IMR-90 (cell line): ENCODE data around the gene MIOX. TPM values are rescaled to one million over a fixed set of nuclear protein-coding genes. Genes with fewer than 3 reads are reported as not detected.

Experiments used
- ATAC-seq: fragments of 200-7000 bp; cut with Tn5 transposase; 2 replicates; pipeline ENCODE4 v1.9.1; 2020; ENCODE audit warnings: low read depth, mild to moderate bottlenecking, moderate library complexity
- BruUV-seq: library from RNA; stranded (reverse); fragments of 400-500 nt; replicated peaks from 2 replicates; lab custom pipeline; 2021; lab: Mats Ljungman, UMichigan
- CTCF ChIA-PET: fragments of 300-600 bp; formaldehyde crosslinking; extraction: SDS; loops from one replicate; lab custom pipeline; 2021; ENCODE audit warnings: antibody characterized with exemption; lab: Yijun Ruan, JAX
- POLR2A ChIA-PET: fragments of 300-600 bp; sonication (Branson Sonifier 250); formaldehyde crosslinking; loops from one replicate; lab custom pipeline; 2022; ENCODE audit warnings: antibody characterized with exemption; ENCODE audit not compliant: unreplicated experiment; lab: Charles Lee
- DNase-seq: peaks from one replicate; pipeline ENCODE4 v3.0.0; 2013
- H2AFZ ChIP-seq: replicated peaks from 2 replicates; pipeline ENCODE3; 2013; ENCODE audit warnings: low read length, mild to moderate bottlenecking; ENCODE audit not compliant: poor library complexity
- H2AK5ac ChIP-seq: 2 replicates; pipeline ENCODE4 v1.6.1; 2013; ENCODE audit warnings: low read depth, low read length, inconsistent platforms
- H2AK9ac ChIP-seq: replicated peaks from 2 replicates; pipeline ENCODE3; 2013; ENCODE audit warnings: mild to moderate bottlenecking, low read depth, low read length, moderate library complexity; ENCODE audit not compliant: poor library complexity
- H2BK120ac ChIP-seq: 2 replicates; pipeline ENCODE4 v1.6.1; 2013; ENCODE audit warnings: low read depth, low read length, inconsistent platforms
- H2BK15ac ChIP-seq: 3 replicates; pipeline ENCODE4 v1.6.1; 2013; ENCODE audit warnings: low read depth, low read length, inconsistent platforms
- H2BK20ac ChIP-seq: 2 replicates; pipeline ENCODE4 v1.6.1; 2013; ENCODE audit warnings: low read depth, mild to moderate bottlenecking, inconsistent platforms, low read length, moderate library complexity
- H2BK5ac ChIP-seq: 2 replicates; pipeline ENCODE4 v1.6.1; 2013; ENCODE audit warnings: mild to moderate bottlenecking, low read depth, low read length, inconsistent platforms; ENCODE audit not compliant: poor library complexity, severe bottlenecking
- H3K14ac ChIP-seq: replicated peaks from 2 replicates; pipeline ENCODE4 v1.6.1; 2013; ENCODE audit warnings: low read depth, low read length, inconsistent platforms
- H3K18ac ChIP-seq: 2 replicates; pipeline ENCODE4 v1.6.1; 2013; ENCODE audit warnings: low read depth, low read length, control low read depth
- H3K23ac ChIP-seq: 2 replicates; pipeline ENCODE4 v1.6.1; 2013; ENCODE audit warnings: low read depth, low read length, inconsistent platforms
- H3K27ac ChIP-seq: 2 replicates; pipeline ENCODE4 v1.5.1; 2013; ENCODE audit warnings: mild to moderate bottlenecking, control low read depth, low read length; ENCODE audit not compliant: insufficient read depth
- H3K27me3 ChIP-seq: 2 replicates; pipeline ENCODE4 v1.6.1; 2013; ENCODE audit warnings: low read length; ENCODE audit not compliant: control insufficient read depth, insufficient read depth
- H3K36me3 ChIP-seq: 2 replicates; pipeline ENCODE4 v1.6.1; 2013; ENCODE audit warnings: low read length, mixed read lengths; ENCODE audit not compliant: control insufficient read depth, insufficient read depth
- H3K4ac ChIP-seq: 2 replicates; pipeline ENCODE4 v1.6.1; 2013; ENCODE audit warnings: low read depth, low read length, inconsistent platforms
- H3K4me1 ChIP-seq: 2 replicates; pipeline ENCODE4 v1.6.1; 2013; ENCODE audit warnings: low read length, mixed read lengths; ENCODE audit not compliant: control insufficient read depth, insufficient read depth
- H3K4me2 ChIP-seq: 2 replicates; pipeline ENCODE4 v1.6.1; 2013; ENCODE audit warnings: low read depth, mild to moderate bottlenecking, control low read depth, low read length, moderate library complexity
- H3K4me3 ChIP-seq: 2 replicates; pipeline ENCODE4 v1.5.1; 2013; ENCODE audit warnings: low read depth, mild to moderate bottlenecking, control low read depth, low read length, moderate library complexity; ENCODE audit not compliant: insufficient read depth
- H3K56ac ChIP-seq: 2 replicates; pipeline ENCODE4 v1.6.1; 2013; ENCODE audit warnings: low read length, inconsistent platforms; ENCODE audit not compliant: insufficient read depth; ENCODE audit errors: extremely low read depth
- H3K79me1 ChIP-seq, 2 experiments: 2 replicates each; pipeline ENCODE4 v1.6.1; 2013; ENCODE audit warnings: low read length in 2 of 2, inconsistent platforms in 1 of 2, low read depth in 1 of 2
- H3K9ac ChIP-seq: 2 replicates; pipeline ENCODE4 v1.6.1; 2013; ENCODE audit warnings: low read depth, low read length, control low read depth
- H3K9me1 ChIP-seq: 2 replicates; pipeline ENCODE4 v1.6.1; 2013; ENCODE audit warnings: low read length, inconsistent platforms; ENCODE audit not compliant: insufficient read depth
- H3K9me3 ChIP-seq: 2 replicates; pipeline ENCODE4 v1.6.1; 2013; ENCODE audit warnings: low read length; ENCODE audit not compliant: control insufficient read depth, insufficient read depth
- H4K20me1 ChIP-seq: 2 replicates; pipeline ENCODE4 v1.6.1; 2013; ENCODE audit warnings: low read length, inconsistent platforms; ENCODE audit not compliant: insufficient read depth
- H4K5ac ChIP-seq: 2 replicates; pipeline ENCODE4 v1.6.1; 2013; ENCODE audit warnings: mild to moderate bottlenecking, low read depth, low read length, control low read depth
- H4K8ac ChIP-seq, 2 experiments: 2 replicates each; pipeline ENCODE4 v1.6.1; 2013; ENCODE audit warnings: low read depth in 2 of 2, low read length in 2 of 2, control low read depth in 1 of 2, inconsistent platforms in 1 of 2
- H4K91ac ChIP-seq: 2 replicates; pipeline ENCODE4 v1.6.1; 2013; ENCODE audit warnings: low read depth, low read length, inconsistent platforms; ENCODE audit not compliant: insufficient read depth
- CHD1 ChIP-seq: IDR thresholded peaks from 2 replicates; pipeline ENCODE4 v1.6.1; 2012; ENCODE audit warnings: low read depth, low read length, improper control_type of control experiment
- CTCF ChIP-seq: conservative IDR thresholded peaks from 2 replicates; pipeline ENCODE4 v1.5.1; 2012; ENCODE audit warnings: mild to moderate bottlenecking, low read depth, low read length, improper control_type of control experiment
- MAFK ChIP-seq: IDR thresholded peaks from 2 replicates; pipeline ENCODE4 v1.6.1; 2012; ENCODE audit warnings: low read depth, low read length, improper control_type of control experiment
- MAZ ChIP-seq: IDR thresholded peaks from 2 replicates; pipeline ENCODE4 v1.6.1; 2012; ENCODE audit warnings: low read depth, mild to moderate bottlenecking, low read length, improper control_type of control experiment, moderate library complexity, borderline replicate concordance
- MXI1 ChIP-seq: IDR thresholded peaks from 2 replicates; pipeline ENCODE4 v1.6.1; 2012; ENCODE audit warnings: low read depth, mild to moderate bottlenecking, low read length, moderate library complexity, borderline replicate concordance
- POLR2A ChIP-seq: IDR thresholded peaks from 2 replicates; pipeline ENCODE4 v1.6.1; 2012; ENCODE audit warnings: mild to moderate bottlenecking, low read depth, low read length
- WGBS, 2 experiments: methylation state at CpG; one replicate each; pipeline versions ENCODE4 v1.1.5 to v1.1.7; 2013; ENCODE audit warnings: missing lambda C conversion rate in 2 of 2; ENCODE audit not compliant: insufficient read length in 1 of 2; ENCODE audit errors: extremely low coverage in 2 of 2; 5-methylcytosine and 5-hydroxymethylcytosine counted together
- dilution Hi-C: fragments of 300-500 bp; cut with HindIII; formaldehyde crosslinking; loops from one replicate; pipeline ENCODE4 v1.14.3; 2018; ENCODE audit warnings: low sequenced_read_pairs; ENCODE audit not compliant: unreplicated experiment
- in situ Hi-C: fragments of 300-500 bp; cut with MboI; formaldehyde crosslinking; loops from 3 replicates; pipeline ENCODE4 v1.14.3; 2019; ENCODE audit warnings: low sequenced_read_pairs, inconsistent platforms, mixed read lengths
- intact Hi-C: fragments of 100-400 bp; cut with micrococcal nuclease; formaldehyde crosslinking; loops from 2 replicates; pipeline ENCODE4 v1.10.0; 2022
- polyA plus RNA-seq, 3 experiments: library from polyadenylated mRNA; depleted of rRNA; stranded (reverse); fragments of >200 nt; gene quantifications; 2 replicates each; pipeline ENCODE4 v1.2.3, GENCODE V29; 2012; ENCODE audit warnings: low replicate concordance in 1 of 3
- total RNA-seq: library from RNA; depleted of rRNA; stranded (reverse); fragments of >200 nt; gene quantifications from 2 replicates; pipeline ENCODE4 v1.2.3, GENCODE V29; 2012
- TF ChIP-seq, protein P1 (sequence below): fragments of 150-350 bp; IDR thresholded peaks from 2 replicates; pipeline ENCODE4 v1.6.1; 2016; ENCODE audit warnings: low read depth, mild to moderate bottlenecking, low read length, moderate library complexity, borderline replicate concordance

MIOX gene
- total and polyA plus RNA-seq, 2 of the 4 experiments (the other 2 are of a cell fraction), result not detected

- H2AFZ ChIP-seq, result peak overlapping the region; percentile 33
- ATAC-seq, result no peak
Measured at GRCh38 chr22:50476868-50477267, 9.8 kb upstream of the MIOX start.

More at GRCh38 chr22:50476868-50477267, 9.8 kb upstream of the MIOX start:
- POLR2A ChIA-PET, result no interaction called here
- intact Hi-C loops (no loop called here), in situ Hi-C loops (no loop called here), dilution Hi-C loops (no loop called here)
- H3K14ac ChIP-seq, result no peak overlapping the region
- H3K36me3 ChIP-seq, result peaks cover 2% of the 10 kb centered on the region; the same call in 1 of the 2 replicates
- H3K9me1 ChIP-seq, result peaks cover 13% of the 10 kb centered on the region
- WGBS, 2 experiments, result 60% methylated on average over 2 of the region's 7 CpGs; no CpG with 5 or more reads in 1 of the 2 experiments
- H3K27ac ChIP-seq, result no peak overlapping the region
- H3K79me1 ChIP-seq, result peaks cover 13 to 24% of the 10 kb centered on the region in 2 experiments; a peak in 3 of 4 replicates
- H4K8ac ChIP-seq, result no peak overlapping the region
- H4K91ac ChIP-seq, result no peak overlapping the region
- peaks cover 21% of the 10 kb centered on the region for H3K27me3 ChIP-seq
- H3K56ac ChIP-seq, result no peak overlapping the region
- H3K4me2 ChIP-seq, result no peak overlapping the region
- 0 out of 2 replicates have a peak overlapping the region, but pooled peaks have one; percentile 34 for H3K23ac ChIP-seq
- no peak overlapping the region for H2BK15ac ChIP-seq
- no peak overlapping the region for H2BK5ac ChIP-seq
- H3K18ac ChIP-seq, result no peak overlapping the region
- 0 out of 2 replicates have a peak overlapping the region, but pooled peaks have one; percentile 35 for H3K4ac ChIP-seq
- 0 out of 2 replicates have a peak overlapping the region, but pooled peaks have one; percentile 35 for H4K5ac ChIP-seq
- CTCF ChIA-PET, result no interaction called here
- H2AK9ac ChIP-seq, result no peak overlapping the region
- no peak for TF ChIP-seq MAZ
- no peak for TF ChIP-seq MAFK
- no peak for TF ChIP-seq POLR2A
- TF ChIP-seq MXI1, result no peak
- TF ChIP-seq CTCF, result no peak
- TF ChIP-seq, protein P1, sequence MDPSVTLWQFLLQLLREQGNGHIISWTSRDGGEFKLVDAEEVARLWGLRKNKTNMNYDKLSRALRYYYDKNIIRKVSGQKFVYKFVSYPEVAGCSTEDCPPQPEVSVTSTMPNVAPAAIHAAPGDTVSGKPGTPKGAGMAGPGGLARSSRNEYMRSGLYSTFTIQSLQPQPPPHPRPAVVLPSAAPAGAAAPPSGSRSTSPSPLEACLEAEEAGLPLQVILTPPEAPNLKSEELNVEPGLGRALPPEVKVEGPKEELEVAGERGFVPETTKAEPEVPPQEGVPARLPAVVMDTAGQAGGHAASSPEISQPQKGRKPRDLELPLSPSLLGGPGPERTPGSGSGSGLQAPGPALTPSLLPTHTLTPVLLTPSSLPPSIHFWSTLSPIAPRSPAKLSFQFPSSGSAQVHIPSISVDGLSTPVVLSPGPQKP, result no peak
- no peak for TF ChIP-seq CHD1
- no peak for DNase-seq
- H3K4me1 ChIP-seq, result peaks cover 13% of the 10 kb centered on the region
- no peak overlapping the region for H3K9ac ChIP-seq
- no peak overlapping the region for H2AK5ac ChIP-seq
- H4K20me1 ChIP-seq, result peaks cover 24% of the 10 kb centered on the region
- no peak overlapping the region for H2BK20ac ChIP-seq
- H2BK120ac ChIP-seq, result peak overlapping the region; percentile 16; the same call in 1 of the 2 replicates
- no peak overlapping the region for H3K4me3 ChIP-seq
- H3K9me3 ChIP-seq, result no peaks in the 10 kb centered on the region
- no TSS peak for BruUV-seq
